OCI-LY7 (cell line): ENCODE measurements around the gene OLIG3. TPM values are rescaled to one million over a fixed set of nuclear protein-coding genes. Genes with fewer than 3 reads are reported as not detected.

Source experiments
- BruUV-seq: library from RNA; stranded (reverse); fragments of 400-500 nt; replicated peaks from 2 replicates; lab custom pipeline; 2021; lab: Mats Ljungman, UMichigan
- CTCF ChIA-PET: fragments of 300-600 bp; sonication (Branson Sonifier 250); formaldehyde crosslinking; loops from one replicate; lab custom pipeline; 2022; ENCODE audit warnings: antibody characterized with exemption; ENCODE audit not compliant: unreplicated experiment; lab: Charles Lee
- POLR2A ChIA-PET: fragments of 300-600 bp; sonication (Branson Sonifier 250); formaldehyde crosslinking; loops from one replicate; lab custom pipeline; 2022; ENCODE audit warnings: antibody characterized with exemption; lab: Charles Lee
- DNase-seq: peaks from one replicate; pipeline ENCODE4 v3.0.0-alpha.2; 2015; ENCODE audit warnings: low spot score
- H2AFZ ChIP-seq: fragments of 200-600 bp; sonication (generic), shearing (Covaris generic); 2 replicates; pipeline ENCODE4 v1.6.1; 2014; ENCODE audit warnings: mild to moderate bottlenecking, antibody characterized with exemption, low read length, moderate library complexity
- H3K27ac ChIP-seq: fragments of 200-600 bp; sonication (generic); 2 replicates; pipeline ENCODE4 v1.5.1; 2014; ENCODE audit warnings: mixed run types, low read depth, mild to moderate bottlenecking, moderate library complexity, low read length, inconsistent platforms; ENCODE audit not compliant: poor library complexity, severe bottlenecking
- H3K36me3 ChIP-seq: fragments of 200-600 bp; sonication (generic); 2 replicates; pipeline ENCODE4 v1.6.1; 2014; ENCODE audit warnings: mild to moderate bottlenecking, antibody characterized with exemption, low read length, moderate library complexity, mixed read lengths; ENCODE audit not compliant: insufficient read depth
- H3K4me1 ChIP-seq: fragments of 200-600 bp; sonication (generic); 2 replicates; pipeline ENCODE4 v1.5.1; 2014; ENCODE audit warnings: mild to moderate bottlenecking, low read length; ENCODE audit not compliant: insufficient read depth, poor library complexity, severe bottlenecking
- H3K4me2 ChIP-seq: fragments of 200-600 bp; sonication (generic); 2 replicates; pipeline ENCODE4 v1.6.1; 2014; ENCODE audit warnings: mild to moderate bottlenecking, low read length
- H3K4me3 ChIP-seq: fragments of 200-600 bp; sonication (generic); 2 replicates; pipeline ENCODE4 v1.5.1; 2014; ENCODE audit warnings: mild to moderate bottlenecking, low read depth, low read length; ENCODE audit not compliant: poor library complexity, severe bottlenecking
- H3K79me2 ChIP-seq: fragments of 200-600 bp; sonication (generic); 2 replicates; pipeline ENCODE4 v1.6.1; 2016; ENCODE audit warnings: low read depth, mild to moderate bottlenecking, low read length, moderate library complexity, mixed read lengths; ENCODE audit not compliant: insufficient read depth
- H3K9me2 ChIP-seq: fragments of 200-600 bp; sonication (generic); 2 replicates; pipeline ENCODE4 v1.6.1; 2016; ENCODE audit warnings: mild to moderate bottlenecking, low read length, mixed read lengths; ENCODE audit not compliant: insufficient read depth
- H3K9me3 ChIP-seq: fragments of 200-600 bp; sonication (generic); 2 replicates; pipeline ENCODE4 v1.6.1; 2014; ENCODE audit warnings: mild to moderate bottlenecking, mixed run types, low read length, mixed read lengths
- H4K20me1 ChIP-seq: fragments of 200-600 bp; sonication (generic); 2 replicates; pipeline ENCODE4 v1.6.1; 2014; ENCODE audit warnings: mild to moderate bottlenecking, antibody characterized with exemption, low read length, moderate library complexity, mixed read lengths; ENCODE audit not compliant: insufficient read depth
- CTCF ChIP-seq: fragments of 200-600 bp; sonication (generic); conservative IDR thresholded peaks from 2 replicates; pipeline ENCODE4 v1.5.1; 2014; ENCODE audit warnings: mild to moderate bottlenecking, antibody characterized with exemption, low read length, moderate library complexity, mixed read lengths
- EZH2phosphoT487 ChIP-seq: fragments of 200-600 bp; sonication (generic); IDR thresholded peaks from 2 replicates; pipeline ENCODE4 v1.6.1; 2018; ENCODE audit warnings: low read depth, borderline replicate concordance, mild to moderate bottlenecking, mixed run types, antibody characterized with exemption, low read length, moderate library complexity, mixed read lengths
- intact Hi-C: fragments of 100-400 bp; cut with micrococcal nuclease; formaldehyde crosslinking; loops from one replicate; pipeline ENCODE4 v1.10.0; 2022; ENCODE audit not compliant: unreplicated experiment
- total RNA-seq, 2 experiments: library from RNA; depleted of rRNA in 1 of 2; stranded (reverse); fragments of >200 nt in 1 of 2; shearing (Covaris generic) in 1 of 2; gene quantifications; 2 replicates each; pipeline ENCODE4 v1.2.3, GENCODE V29; 2014 to 2022

The OLIG3 gene
- total RNA-seq, 2 experiments from 2014 or later: not detected

DNA sequence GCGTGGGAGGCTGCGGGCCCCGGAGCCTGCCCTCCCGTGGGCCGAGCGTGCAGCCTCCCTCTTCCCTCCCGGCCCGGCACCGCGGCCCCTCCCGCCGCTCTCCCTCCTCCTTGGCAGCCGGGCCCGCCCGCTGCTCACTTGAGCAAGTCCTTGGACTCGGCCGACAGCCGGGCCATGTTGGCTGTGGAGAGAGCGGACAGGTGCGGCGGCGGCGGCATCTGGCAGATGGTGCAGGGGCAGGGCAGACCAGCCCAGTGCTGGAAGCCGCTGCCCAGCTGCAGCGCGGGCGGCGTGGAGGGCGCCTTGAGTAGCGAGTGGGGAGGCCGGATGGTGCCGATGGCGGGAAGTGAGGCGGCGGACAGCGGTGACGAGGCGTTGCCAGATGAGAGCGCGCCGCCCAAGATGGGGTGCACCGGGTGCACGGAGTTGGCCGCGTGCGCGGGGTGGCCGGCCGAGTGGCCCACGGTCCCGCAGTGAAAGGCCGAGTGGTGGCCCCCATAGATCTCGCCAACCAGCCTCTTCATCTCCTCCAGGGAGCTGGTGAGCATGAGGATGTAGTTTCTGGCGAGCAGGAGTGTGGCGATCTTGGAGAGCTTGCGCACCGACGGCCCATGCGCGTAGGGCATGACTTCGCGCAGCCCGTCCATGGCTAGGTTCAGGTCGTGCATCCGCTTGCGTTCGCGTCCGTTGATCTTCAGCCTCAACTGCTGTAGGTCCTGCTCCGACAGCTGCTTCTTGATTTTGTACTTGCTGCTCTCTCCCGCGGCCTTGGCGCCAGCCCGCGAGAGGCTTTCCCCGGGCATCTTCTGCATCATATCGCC is 766 bp downstream of the OLIG3 start:
- Histone ChIP-seq H3K4me2 (no peak overlapping the region), H3K36me3 (no peaks in the 10 kb centered on the region), H3K27ac (no peak overlapping the region), H3K9me3 (no peaks in the 10 kb centered on the region), H4K20me1 (no peaks in the 10 kb centered on the region), H3K79me2 (no peaks in the 10 kb centered on the region), H2AFZ (no peak overlapping the region), H3K4me1 (no peaks in the 10 kb centered on the region), H3K4me3 (no peak overlapping the region), H3K9me2 (no peaks in the 10 kb centered on the region)
- no TSS peak for BruUV-seq
- TF ChIP-seq EZH2phosphoT487: no peak
- TF ChIP-seq CTCF: no peak
- intact Hi-C loops: no loop called here
- ChIA-PET CTCF (no interaction called here), POLR2A (no interaction called here)
- DNase-seq: no peak

- Histone ChIP-seq H3K36me3 (no peaks in the 10 kb centered on the region), H3K9me2 (no peaks in the 10 kb centered on the region), H3K27ac (no peak overlapping the region), H3K4me1 (no peaks in the 10 kb centered on the region), H4K20me1 (no peaks in the 10 kb centered on the region), H3K4me3 (no peak overlapping the region), H3K4me2 (no peak overlapping the region), H2AFZ (no peak overlapping the region), H3K9me3 (no peaks in the 10 kb centered on the region), H3K79me2 (no peaks in the 10 kb centered on the region)
- TF ChIP-seq EZH2phosphoT487 (no peak), CTCF (no peak)
- ChIA-PET POLR2A (no interaction called here), CTCF (no interaction called here)
- intact Hi-C loops: no loop called here
- no TSS peak for BruUV-seq
- DNase-seq: no peak
Observed at GRCh38 chr6:137492289-137493217, 1.6 kb downstream of the OLIG3 start.
